K562 (cell line): ENCODE measurements around the gene ATXN7L1. TPM values are rescaled to one million over a fixed set of nuclear protein-coding genes. Genes with fewer than 3 reads are reported as not detected.
A peak's percentile ranks its signal among the peaks of the same experiment; 100 is the strongest.

Source experiments
- ATAC-seq: fragments of 200-7000 bp; cut with Tn5 transposase; 3 replicates; pipeline ENCODE4 v1.9.1; 2020; ENCODE audit warnings: moderate library complexity
- BruUV-seq: library from RNA; stranded (reverse); fragments of 400-500 nt; replicated peaks from 2 replicates; lab custom pipeline; 2021; lab: Mats Ljungman, UMichigan
- CTCF ChIA-PET: fragments of 300-600 bp; formaldehyde crosslinking; extraction: SDS; loops from one replicate; lab custom pipeline; 2021; ENCODE audit warnings: low intra/inter-chr PET ratio; lab: Yijun Ruan, JAX
- POLR2A ChIA-PET: fragments of 300-600, 350-650 bp; sonication (Branson Sonifier 250); formaldehyde crosslinking; extraction: SDS; loops from one replicate; lab custom pipeline; 2021; ENCODE audit warnings: antibody characterized with exemption, inconsistent platforms; lab: Yijun Ruan, JAX
- DNase-seq, 4 experiments: peaks; one replicate each; pipeline versions ENCODE4 v3.0.0 to v3.0.0-alpha.2; 2011 to 2018; ENCODE audit warnings: low spot score in 3 of 4, mixed read lengths in 3 of 4; ENCODE audit errors: extremely low read depth in 1 of 4
- FAIRE-seq: peaks from 2 replicates; lab custom pipeline; 2011; peaks lifted over from hg19 to GRCh38; lab: Jason Lieb, UNC
- H2AFZ ChIP-seq: 2 replicates; pipeline ENCODE4 v1.6.0; 2011; ENCODE audit warnings: low read depth, low read length, control low read depth, inconsistent platforms
- H3K27ac ChIP-seq: fragments of 200-600 bp; 3 replicates; pipeline ENCODE4 v1.8.0; 2011; ENCODE audit warnings: low read depth, mild to moderate bottlenecking, control low read depth, inconsistent platforms, low read length, moderate library complexity, mixed read lengths; ENCODE audit errors: extremely low read depth
- H3K27me3 ChIP-seq, 2 experiments: fragments of 300-600 bp in 1 of 2; 2 replicates in 1 of 2; 3 replicates in 1 of 2; pipeline versions ENCODE4 v1.6.0 to v1.8.0; 2011; ENCODE audit warnings: inconsistent platforms in 2 of 2, low read length in 2 of 2, mild to moderate bottlenecking in 1 of 2, mixed read lengths in 1 of 2, moderate library complexity in 1 of 2; ENCODE audit not compliant: control insufficient read depth in 2 of 2, insufficient read depth in 2 of 2
- H3K36me3 ChIP-seq: fragments of 300-600 bp; 3 replicates; pipeline ENCODE4 v1.8.0; 2011; ENCODE audit warnings: mild to moderate bottlenecking, low read length, inconsistent platforms; ENCODE audit not compliant: control insufficient read depth, insufficient read depth
- H3K4me1 ChIP-seq, 2 experiments: fragments of 200-600 bp in 1 of 2; replicated peaks in 1 of 2; 2 replicates in 1 of 2; 3 replicates in 1 of 2; pipeline versions ENCODE4 v1.5.1 to v1.8.0; 2011; ENCODE audit warnings: inconsistent platforms in 2 of 2, low read length in 2 of 2, mild to moderate bottlenecking in 1 of 2, mixed read lengths in 1 of 2, moderate library complexity in 1 of 2; ENCODE audit not compliant: control insufficient read depth in 2 of 2, insufficient read depth in 2 of 2
- H3K4me2 ChIP-seq: 2 replicates; pipeline ENCODE4 v1.6.1; 2011; ENCODE audit warnings: low read length, control low read depth, inconsistent platforms, mixed read lengths; ENCODE audit not compliant: insufficient read depth
- H3K4me3 ChIP-seq: fragments of 200-600 bp; sonication (generic), shearing (Covaris generic); 2 replicates; pipeline ENCODE4 v1.5.1; 2016; ENCODE audit warnings: control low read depth, inconsistent platforms
- H3K79me2 ChIP-seq: fragments of 200-600 bp; 3 replicates; pipeline ENCODE4 v1.8.0; 2011; ENCODE audit warnings: low read length, inconsistent platforms; ENCODE audit not compliant: control insufficient read depth, insufficient read depth
- H3K9ac ChIP-seq, 2 experiments: 2 replicates each; pipeline versions ENCODE4 v1.6.0 to v1.6.1; 2011; ENCODE audit warnings: low read depth in 2 of 2, low read length in 2 of 2, control low read depth in 1 of 2, inconsistent platforms in 1 of 2, mild to moderate bottlenecking in 1 of 2, mixed read lengths in 1 of 2; ENCODE audit not compliant: insufficient read depth in 1 of 2
- H3K9me1 ChIP-seq: one replicate; pipeline ENCODE4 v1.6.0; 2011; ENCODE audit warnings: inconsistent platforms, mild to moderate bottlenecking, low read length, moderate library complexity; ENCODE audit not compliant: control insufficient read depth, insufficient read depth
- H3K9me3 ChIP-seq: replicated peaks from 2 replicates; pipeline ENCODE4 v1.5.1; 2011; ENCODE audit warnings: low read depth, low read length, inconsistent platforms; ENCODE audit not compliant: control insufficient read depth, insufficient read depth
- H4K20me1 ChIP-seq: replicated peaks from 2 replicates; pipeline ENCODE4 v1.6.1; 2011; ENCODE audit warnings: low read length, inconsistent platforms, mixed read lengths; ENCODE audit not compliant: control insufficient read depth, insufficient read depth
- BRD9 ChIP-seq: fragments of 450-650 bp; IDR thresholded peaks from 2 replicates; pipeline ENCODE4 v1.6.1; 2018; ENCODE audit warnings: low read depth; ENCODE audit not compliant: partially characterized antibody
- DLX4 ChIP-seq: fragments of 250-450 bp; sonication (Bioruptor Pico); IDR thresholded peaks from 2 replicates; pipeline ENCODE4 v1.6.1; 2021; ENCODE audit warnings: mild to moderate bottlenecking
- KLF6 ChIP-seq: fragments of 250-450 bp; sonication (Bioruptor Pico); IDR thresholded peaks from 2 replicates; pipeline ENCODE4 v1.4.0; 2020; ENCODE audit warnings: mild to moderate bottlenecking, moderate library complexity, borderline replicate concordance
- POLR2AphosphoS2 ChIP-seq: IDR thresholded peaks from 2 replicates; pipeline ENCODE4 v1.6.1; 2012; ENCODE audit warnings: low read length, improper control_type of control experiment
- ZFP36 ChIP-seq: fragments of 150-350 bp; IDR thresholded peaks from 2 replicates; pipeline ENCODE4 v1.6.1; 2018; ENCODE audit warnings: low read length, low read depth; ENCODE audit not compliant: partially characterized antibody
- WGBS: fragments of 100-300 bp; shearing (Covaris generic); methylation state at CpG from one replicate; pipeline ENCODE4 v1.1.6; 2016; ENCODE audit warnings: low coverage, mixed read lengths; ENCODE audit not compliant: insufficient coverage; ENCODE audit errors: missing lambda C conversion rate; 5-methylcytosine and 5-hydroxymethylcytosine counted together
- in situ Hi-C: fragments of 300-500 bp; cut with MboI; formaldehyde crosslinking; loops from 4 replicates; pipeline ENCODE4 v1.15.0; 2018; ENCODE audit warnings: inconsistent platforms, mixed read lengths
- intact Hi-C: fragments of 100-400 bp; cut with micrococcal nuclease; formaldehyde crosslinking; loops from 2 replicates; pipeline ENCODE4 v1.14.2; 2022
- polyA plus RNA-seq, 8 experiments: library from polyadenylated mRNA; depleted of rRNA in 4 of 8; stranded (reverse) in 5 of 8; unstranded in 3 of 8; fragments of >200 nt; fragmentation: Nextera tagmentation in 2 of 8; fragmentation: Illumina TruSeq in 1 of 8; extraction: Ambion mirVana in 2 of 8; extraction: Trizol in 1 of 8; gene quantifications; 2 replicates each; pipeline versions ENCODE4 v1.2.1 to v1.2.3, GENCODE V29; 2011 to 2014; ENCODE audit warnings: inconsistent platforms in 1 of 8, missing spikeins in 1 of 8
- total RNA-seq, 7 experiments: library from RNA; depleted of rRNA in 6 of 7; stranded (reverse); fragments of >200 nt in 6 of 7; fragmentation: Illumina TruSeq in 2 of 7; extraction: Trizol in 2 of 7; gene quantifications; 2 replicates each; pipeline versions ENCODE4 v1.2.1 to v1.2.3, GENCODE V29; 2011 to 2021; ENCODE audit warnings: low replicate concordance in 1 of 7
- TF ChIP-seq, protein P1 (sequence below), 2 experiments: fragments of 250-450 bp in 1 of 2; fragments of 450-650 bp in 1 of 2; sonication (Bioruptor Pico) in 1 of 2; IDR thresholded peaks; 2 replicates each; pipeline versions ENCODE4 v1.6.1 to v1.8.0; 2016 to 2021; ENCODE audit warnings: mild to moderate bottlenecking in 2 of 2, moderate library complexity in 2 of 2, missing compliant biosample characterization in 1 of 2, missing genetic modification characterization in 1 of 2

Gene ATXN7L1
- total and polyA plus RNA-seq, 9 of the 15 experiments (the other 6 are each of a cell fraction or from before 2014, with no cell fraction given), result 6.6 to 13.7 (median 10.7) TPM

GRCh38 chr7:105811189-105811847 lies 65.1 kb downstream of the ATXN7L1 start:
- POLR2A ChIA-PET, result interaction anchor here (0.6 to 2.3 kb wide), 4 partner anchors 11 to 62 kb away, joined by 3 to 4 read pairs (median 4); no protein-coding TSS in a partner anchor
- 26% methylated on average over 6 of the region's 6 CpGs for WGBS

More at GRCh38 chr7:105811189-105811847, 65.1 kb downstream of the ATXN7L1 start:
- CTCF ChIA-PET, result no interaction called here
- Histone ChIP-seq H3K4me2 (no peak overlapping the region), H3K27me3 (peaks cover 0 to 25% of the 10 kb centered on the region in 2 experiments), H3K36me3 (no peaks in the 10 kb centered on the region), H3K9me3 (no peaks in the 10 kb centered on the region), H2AFZ (no peak overlapping the region), H3K79me2 (no peaks in the 10 kb centered on the region), H3K9me1 (no peaks in the 10 kb centered on the region), H3K27ac (no peak overlapping the region), H3K4me1 (no peaks in the 10 kb centered on the region; a peak in 1 of 5 replicates), H3K4me3 (no peak overlapping the region), H4K20me1 (peaks cover 18% of the 10 kb centered on the region), H3K9ac (no peak overlapping the region)
- FAIRE-seq (no peak), ATAC-seq (no peak), DNase-seq (no peak)
- no TSS peak for BruUV-seq
- in situ Hi-C loops (no loop called here), intact Hi-C loops (no loop called here)
- TF ChIP-seq, protein P1, sequence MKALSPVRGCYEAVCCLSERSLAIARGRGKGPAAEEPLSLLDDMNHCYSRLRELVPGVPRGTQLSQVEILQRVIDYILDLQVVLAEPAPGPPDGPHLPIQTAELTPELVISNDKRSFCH (CRISPR knock-in tag; IDR thresholded peaks at IDR 0.05), result 0 out of 2 replicates have a peak, but pooled peaks have one; percentile 10
- TF ChIP-seq, protein P1 (tag; IDR thresholded peaks at IDR 0.05), result no peak
- TF ChIP-seq DLX4 (CRISPR knock-in tag) (no peak), BRD9 (no peak), ZFP36 (no peak), POLR2AphosphoS2 (no peak), KLF6 (no peak)
